NK-92 (cell line): ENCODE measurements around the gene MBD2.

Experiments
- DNase-seq: peaks from one replicate; lab custom pipeline; 2025; ENCODE audit not compliant: unreplicated experiment; lab: John Stamatoyannopoulos, UW

The MBD2 gene

GRCh38 chr18:54203914-54204313 is 20.6 kb downstream of the MBD2 start:
- no peak for DNase-seq

GRCh38 chr18:54202851-54203250 is 21.6 kb downstream of the MBD2 start:
- DNase-seq = no peak

- DNase-seq = no peak
Measured at GRCh38 chr18:54197747-54198411, 26.6 kb downstream of the MBD2 start.

- no peak for DNase-seq
Measured at GRCh38 chr18:54193786-54194185, 30.7 kb downstream of the MBD2 start.

GRCh38 chr18:54192900-54193299 is 31.6 kb downstream of the MBD2 start:
- no peak for DNase-seq

GRCh38 chr18:54192415-54192814 is 32.1 kb downstream of the MBD2 start:
- no peak for DNase-seq

GRCh38 chr18:54191352-54191751 is 33.1 kb downstream of the MBD2 start:
- no peak for DNase-seq

- DNase-seq = no peak
Measured at GRCh38 chr18:54187372-54187771, 37.1 kb downstream of the MBD2 start.

- DNase-seq = no peak
Measured at GRCh38 chr18:54184836-54185235, 39.6 kb downstream of the MBD2 start.

GRCh38 chr18:54183390-54183789 is 41.1 kb downstream of the MBD2 start:
- no peak for DNase-seq

GRCh38 chr18:54181856-54182602 is 42.4 kb downstream of the MBD2 start:
- DNase-seq = no peak

GRCh38 chr18:54173980-54174630 is 50.4 kb downstream of the MBD2 start:
- no peak for DNase-seq

- no peak for DNase-seq
Measured at GRCh38 chr18:54173250-54173649, 51.2 kb downstream of the MBD2 start.

- no peak for DNase-seq
Measured at GRCh38 chr18:54169431-54170403, 54.8 kb downstream of the MBD2 start.

- DNase-seq = no peak
Measured at GRCh38 chr18:54165450-54165849, 59.0 kb downstream of the MBD2 start.

GRCh38 chr18:54163453-54163852 is 61.0 kb downstream of the MBD2 start:
- DNase-seq = no peak

GRCh38 chr18:54162431-54162830 is 62.0 kb downstream of the MBD2 start:
- DNase-seq = no peak

GRCh38 chr18:54161267-54161666 is 63.2 kb downstream of the MBD2 start:
- DNase-seq = no peak

- DNase-seq = no peak
Measured at GRCh38 chr18:54159906-54160305, 64.6 kb downstream of the MBD2 start.

- DNase-seq = no peak
Measured at GRCh38 chr18:54157646-54158385, 66.7 kb downstream of the MBD2 start.
